ENCODE results near the gene LRRC46. TPM values are rescaled to one million over a fixed set of nuclear protein-coding genes. Genes with fewer than 3 reads are reported as not detected.
A peak's percentile ranks its signal among the peaks of the same experiment; 100 is the strongest.

Gene LRRC46
- total and polyA plus RNA-seq, 9 of the 15 experiments (the other 6 are each of a cell fraction or from before 2014, with no cell fraction given): 0.39 to 1.4 (median 0.53) TPM; not detected in 1

- TF ChIP-seq BDP1 (IDR thresholded peaks at IDR 0.05; ENCODE audit: insufficient read depth, insufficient read length) (no peak), ZNF311 (CRISPR knock-in tag; IDR thresholded peaks at IDR 0.05) (peak; percentile 79), WHSC1 (IDR thresholded peaks at IDR 0.05; ENCODE audit: low read length) (no peak), RBM34 (IDR thresholded peaks at IDR 0.05; ENCODE audit: borderline replicate concordance, insufficient read depth, low read length) (no peak), MTA1 (IDR thresholded peaks at IDR 0.05; ENCODE audit: borderline replicate concordance) (peak; percentile 91; the same call in 1 of the 2 replicates), PHF20 (IDR thresholded peaks at IDR 0.05; ENCODE audit: partially characterized antibody) (peak; percentile 34), RFX1 (IDR thresholded peaks at IDR 0.05) (no peak), POLR2G (IDR thresholded peaks at IDR 0.05; ENCODE audit: low read depth, low read length) (peak; percentile 58), GATAD2A (IDR thresholded peaks at IDR 0.05) (peak; percentile 95), CCNT2 (IDR thresholded peaks at IDR 0.05; ENCODE audit: borderline replicate concordance, extremely low read depth, insufficient read length, low read depth, low read length) (peak; percentile 100), ESRRA (IDR thresholded peaks at IDR 0.05; ENCODE audit: borderline replicate concordance, low read depth) (peak; percentile 84; the same call in 1 of the 2 replicates), TEAD2 (tag; IDR thresholded peaks at IDR 0.05) (no peak), BACH1 (tag; IDR thresholded peaks at IDR 0.05) (peak; percentile 81; the same call in 1 of the 2 replicates), PYGO2 (tag; IDR thresholded peaks at IDR 0.05) (peak; percentile 77), NR1H2 (CRISPR knock-in tag; IDR thresholded peaks at IDR 0.05) (no peak), JUNB (CRISPR knock-in tag; conservative IDR thresholded peaks at IDR 0.05) (no peak), L3MBTL2 (IDR thresholded peaks at IDR 0.05) (peak; percentile 72), HLTF (IDR thresholded peaks at IDR 0.05) (peak; percentile 93; the same call in 1 of the 2 replicates), FUS (optimal IDR thresholded peaks at IDR 0.05; ENCODE audit: low read depth, low read length) (no peak), GTF2F1 (IDR thresholded peaks at IDR 0.05; ENCODE audit: low read depth, low read length) (no peak), HMG20A (CRISPR knock-in tag; conservative IDR thresholded peaks at IDR 0.05) (no peak), PHF8 (IDR thresholded peaks at IDR 0.05; ENCODE audit: borderline replicate concordance, low read length) (no peak), ELF4 (CRISPR knock-in tag; IDR thresholded peaks at IDR 0.05) (peak; percentile 95; the same call in 1 of the 2 replicates), PKNOX1 (IDR thresholded peaks at IDR 0.05) (peak; percentile 96)
- TF ChIP-seq, protein P1, sequence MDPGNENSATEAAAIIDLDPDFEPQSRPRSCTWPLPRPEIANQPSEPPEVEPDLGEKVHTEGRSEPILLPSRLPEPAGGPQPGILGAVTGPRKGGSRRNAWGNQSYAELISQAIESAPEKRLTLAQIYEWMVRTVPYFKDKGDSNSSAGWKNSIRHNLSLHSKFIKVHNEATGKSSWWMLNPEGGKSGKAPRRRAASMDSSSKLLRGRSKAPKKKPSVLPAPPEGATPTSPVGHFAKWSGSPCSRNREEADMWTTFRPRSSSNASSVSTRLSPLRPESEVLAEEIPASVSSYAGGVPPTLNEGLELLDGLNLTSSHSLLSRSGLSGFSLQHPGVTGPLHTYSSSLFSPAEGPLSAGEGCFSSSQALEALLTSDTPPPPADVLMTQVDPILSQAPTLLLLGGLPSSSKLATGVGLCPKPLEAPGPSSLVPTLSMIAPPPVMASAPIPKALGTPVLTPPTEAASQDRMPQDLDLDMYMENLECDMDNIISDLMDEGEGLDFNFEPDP (CRISPR knock-in tag; IDR thresholded peaks at IDR 0.05): no peak
- TF ChIP-seq, protein P2, sequence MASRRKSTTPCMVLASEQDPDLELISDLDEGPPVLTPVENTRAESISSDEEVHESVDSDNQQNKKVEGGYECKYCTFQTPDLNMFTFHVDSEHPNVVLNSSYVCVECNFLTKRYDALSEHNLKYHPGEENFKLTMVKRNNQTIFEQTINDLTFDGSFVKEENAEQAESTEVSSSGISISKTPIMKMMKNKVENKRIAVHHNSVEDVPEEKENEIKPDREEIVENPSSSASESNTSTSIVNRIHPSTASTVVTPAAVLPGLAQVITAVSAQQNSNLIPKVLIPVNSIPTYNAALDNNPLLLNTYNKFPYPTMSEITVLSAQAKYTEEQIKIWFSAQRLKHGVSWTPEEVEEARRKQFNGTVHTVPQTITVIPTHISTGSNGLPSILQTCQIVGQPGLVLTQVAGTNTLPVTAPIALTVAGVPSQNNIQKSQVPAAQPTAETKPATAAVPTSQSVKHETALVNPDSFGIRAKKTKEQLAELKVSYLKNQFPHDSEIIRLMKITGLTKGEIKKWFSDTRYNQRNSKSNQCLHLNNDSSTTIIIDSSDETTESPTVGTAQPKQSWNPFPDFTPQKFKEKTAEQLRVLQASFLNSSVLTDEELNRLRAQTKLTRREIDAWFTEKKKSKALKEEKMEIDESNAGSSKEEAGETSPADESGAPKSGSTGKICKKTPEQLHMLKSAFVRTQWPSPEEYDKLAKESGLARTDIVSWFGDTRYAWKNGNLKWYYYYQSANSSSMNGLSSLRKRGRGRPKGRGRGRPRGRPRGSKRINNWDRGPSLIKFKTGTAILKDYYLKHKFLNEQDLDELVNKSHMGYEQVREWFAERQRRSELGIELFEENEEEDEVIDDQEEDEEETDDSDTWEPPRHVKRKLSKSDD (conservative IDR thresholded peaks at IDR 0.05; ENCODE audit: low read length): no peak
These were observed 35.5 kb downstream of the LRRC46 start (continued) for GRCh38 chr17:47866941-47867340.
